ENCODE measurements around the gene KIF14.
"Not testable (repeated sequence)": the region's sequence is repeated elsewhere in the genome, so short reads cannot be mapped to it uniquely, and the experiment has no call there.

The KIF14 gene

DNA sequence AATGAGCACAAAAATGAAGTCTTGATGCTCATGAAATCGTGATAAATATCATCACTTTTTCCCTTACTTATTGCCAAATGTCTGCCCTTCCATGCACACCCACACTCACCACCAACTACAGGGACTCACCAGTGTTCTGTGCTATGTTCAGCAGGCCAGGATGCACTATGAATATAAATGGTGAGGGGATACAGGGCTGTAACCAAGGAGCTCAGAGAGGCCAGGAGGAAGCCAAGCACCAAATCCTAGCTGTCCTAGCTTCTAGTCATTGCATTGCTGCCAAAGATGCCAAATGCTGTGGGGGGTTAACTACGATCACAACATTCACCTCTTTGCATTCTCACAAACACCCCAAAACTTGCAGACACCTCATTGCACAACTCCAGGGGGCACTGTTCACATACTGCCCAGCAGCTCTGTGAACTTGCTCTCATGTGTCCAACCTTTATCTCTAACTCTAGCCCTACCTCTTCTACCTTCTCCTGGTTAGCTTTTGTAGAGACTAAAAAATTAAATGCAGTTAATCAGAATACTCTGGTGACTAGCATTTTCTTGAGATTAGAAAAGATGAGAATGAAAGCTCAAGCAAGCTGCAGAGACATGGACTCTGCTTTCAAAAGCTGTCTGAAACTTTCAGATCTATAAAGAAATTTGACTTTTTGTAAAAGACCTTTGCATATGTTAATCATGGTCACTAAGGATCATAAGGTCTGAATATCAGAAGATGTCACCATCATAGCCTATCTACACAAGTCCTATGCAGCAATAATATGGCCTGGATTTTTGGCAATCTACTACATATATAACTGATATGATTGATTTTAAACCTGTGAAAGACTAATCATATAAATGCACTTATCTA is 13.9 kb upstream of the KIF14 start:
- no peak for DNase-seq

DNA sequence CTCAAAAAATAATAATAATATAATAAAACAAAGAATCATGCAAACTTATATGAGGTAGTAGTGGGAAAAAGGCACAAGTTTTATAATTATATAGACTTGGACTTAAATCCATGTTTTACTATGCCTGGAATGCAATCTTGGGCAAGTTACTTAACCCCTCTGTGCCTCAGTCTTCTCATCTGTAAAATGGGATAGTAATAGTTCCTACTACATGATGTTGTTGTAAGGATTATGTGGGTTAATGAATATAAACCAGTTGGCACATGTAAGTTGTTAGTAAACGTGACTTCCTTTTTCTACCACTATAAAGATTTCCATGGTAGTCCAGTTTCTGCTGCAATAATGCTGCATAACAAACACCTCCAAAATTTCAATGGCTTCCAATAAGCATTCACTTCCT is 10.8 kb upstream of the KIF14 start:
- no peak for DNase-seq

DNA sequence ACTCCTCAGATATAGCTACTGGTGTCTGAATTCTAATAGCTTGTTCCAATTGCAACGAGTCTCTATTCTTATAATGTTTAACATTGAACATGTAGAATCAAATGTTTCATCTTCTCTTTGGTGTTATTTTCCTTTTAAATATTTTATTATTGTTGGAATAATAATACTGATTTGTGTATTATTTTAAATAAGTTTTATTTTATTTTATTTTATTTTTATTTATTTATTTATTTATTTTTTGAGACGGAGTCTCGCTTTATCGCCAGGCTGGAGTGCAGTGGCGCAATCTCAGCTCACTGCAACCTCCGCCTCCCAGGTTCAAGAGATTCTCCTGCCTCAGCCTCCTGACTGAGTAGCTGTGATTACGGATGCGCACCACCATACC is 10.0 kb upstream of the KIF14 start:
- DNase-seq, result not testable (repeated sequence)

DNA sequence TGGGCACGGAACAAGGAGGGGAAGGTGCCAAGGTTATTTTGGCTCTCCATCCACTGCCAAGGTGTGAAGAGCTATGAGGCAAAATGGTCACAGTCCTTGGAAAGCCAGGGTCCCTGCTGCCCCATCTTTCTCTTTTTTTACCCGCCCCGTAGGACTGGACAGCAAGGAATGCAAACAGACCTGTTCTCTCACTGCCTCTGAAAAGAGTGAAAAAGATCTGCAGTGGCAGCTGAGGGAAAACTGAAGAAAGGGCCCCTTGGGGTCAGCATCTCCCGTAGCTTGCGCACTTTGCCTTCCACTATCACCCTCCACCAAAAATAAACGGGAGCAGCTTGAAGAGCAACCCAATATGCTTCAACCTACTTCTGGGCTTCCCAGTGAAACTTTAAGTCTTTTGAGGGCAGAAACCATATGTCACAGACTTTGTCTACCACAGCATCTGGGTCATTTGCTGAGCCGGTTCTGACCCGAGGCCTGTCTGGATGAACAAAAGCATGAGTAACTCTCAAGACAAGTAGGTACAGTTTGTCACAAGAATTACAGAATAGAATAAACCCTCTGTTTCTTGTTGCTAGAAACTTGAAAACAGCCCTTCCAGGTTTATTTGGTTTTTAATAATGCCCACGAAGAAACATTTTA is 9.4 kb upstream of the KIF14 start:
- DNase-seq, result no peak

DNA sequence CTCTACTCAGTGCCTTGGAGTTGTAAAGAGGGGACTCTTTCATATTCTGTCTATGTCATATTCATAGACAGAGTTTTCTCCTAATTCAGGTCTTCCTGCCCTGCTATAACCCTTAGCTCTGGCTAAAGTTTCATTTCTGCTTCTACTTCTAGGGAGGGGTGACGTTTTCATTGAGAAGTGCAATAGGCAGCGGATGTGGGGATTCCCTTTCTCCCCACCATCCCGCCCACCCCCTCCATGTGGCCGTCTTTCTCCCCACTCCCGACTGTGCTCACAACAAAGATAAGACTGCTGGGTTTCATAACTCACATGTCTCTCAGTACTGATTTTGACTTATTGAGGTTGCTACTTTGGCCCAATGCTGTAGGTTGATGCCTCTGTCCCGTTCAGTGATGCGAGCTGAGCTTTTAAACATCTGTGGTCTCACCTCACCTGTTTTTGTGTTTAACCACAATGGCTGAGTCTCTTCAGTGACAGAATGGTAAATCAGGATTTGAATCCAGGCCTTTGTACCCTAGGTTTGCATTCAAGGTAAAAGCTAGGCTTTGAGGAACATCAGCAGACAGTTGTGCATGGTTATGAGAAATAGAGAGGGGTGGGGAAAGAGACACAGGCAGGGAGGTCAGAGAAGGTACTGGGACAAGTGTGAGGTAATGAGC is 7.8 kb upstream of the KIF14 start:
- peak; percentile 67 for DNase-seq

DNA sequence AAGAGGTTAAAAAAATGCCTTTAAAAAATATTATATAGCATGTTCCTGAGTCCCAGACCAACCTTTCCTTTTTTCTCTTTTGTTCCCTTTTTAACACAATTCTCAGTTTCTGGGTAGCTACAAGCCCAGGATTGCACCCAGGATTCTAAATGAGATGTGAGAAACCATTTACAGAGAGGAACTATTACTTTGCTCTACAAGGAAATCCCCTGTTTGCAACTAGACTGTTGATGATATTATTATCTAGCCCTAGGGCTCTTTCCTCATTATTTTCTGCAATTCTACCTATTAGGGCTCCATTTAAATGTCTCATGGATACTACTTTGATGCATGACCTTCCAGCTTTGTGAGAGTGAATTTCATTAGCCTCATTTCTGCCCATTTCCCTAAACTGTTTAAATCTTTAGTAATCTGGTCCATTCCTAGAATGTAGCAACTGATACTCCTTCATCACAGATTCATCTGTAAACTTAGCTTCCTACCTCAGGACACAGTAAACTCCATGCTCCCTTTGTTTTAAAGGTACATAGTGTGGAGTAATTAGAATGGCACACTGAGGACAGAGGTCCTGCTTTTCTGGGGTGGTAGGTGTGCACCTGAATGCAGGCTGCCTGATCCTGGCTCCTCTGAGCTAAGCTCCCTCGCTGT is 7.1 kb upstream of the KIF14 start:
- DNase-seq, result no peak

DNA sequence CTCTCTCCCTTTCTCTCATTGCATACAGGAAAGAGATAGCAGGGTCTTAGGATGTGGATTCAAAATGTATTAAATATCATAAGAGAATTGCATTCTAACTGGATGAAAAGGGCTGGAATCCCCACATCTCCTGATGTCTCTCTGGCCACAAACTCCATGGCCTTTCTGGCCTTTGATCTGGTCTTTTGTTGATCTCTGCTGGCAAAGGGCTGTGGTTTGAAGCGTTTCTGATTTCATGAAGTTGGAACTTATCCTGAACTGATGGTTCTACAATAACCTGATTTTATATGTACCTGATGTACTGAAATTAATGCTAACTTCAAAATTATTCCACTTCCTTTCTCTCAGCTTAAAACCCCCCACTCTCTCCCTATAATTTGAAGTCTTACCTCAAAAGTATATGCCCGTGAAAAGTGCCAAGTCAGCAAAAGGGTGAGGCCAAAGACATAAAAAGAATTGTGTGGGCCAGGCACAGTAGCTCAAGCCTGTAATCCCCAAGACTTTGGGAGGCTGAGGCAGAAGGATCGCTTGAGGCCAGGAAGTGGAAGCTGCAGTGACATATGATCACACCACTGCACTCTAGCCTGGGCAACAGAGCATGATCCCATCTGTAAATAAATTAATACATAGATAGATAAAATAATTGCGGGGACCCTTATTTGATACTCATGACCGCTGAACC is 6.4 kb upstream of the KIF14 start:
- DNase-seq, result peak; percentile 39

DNA sequence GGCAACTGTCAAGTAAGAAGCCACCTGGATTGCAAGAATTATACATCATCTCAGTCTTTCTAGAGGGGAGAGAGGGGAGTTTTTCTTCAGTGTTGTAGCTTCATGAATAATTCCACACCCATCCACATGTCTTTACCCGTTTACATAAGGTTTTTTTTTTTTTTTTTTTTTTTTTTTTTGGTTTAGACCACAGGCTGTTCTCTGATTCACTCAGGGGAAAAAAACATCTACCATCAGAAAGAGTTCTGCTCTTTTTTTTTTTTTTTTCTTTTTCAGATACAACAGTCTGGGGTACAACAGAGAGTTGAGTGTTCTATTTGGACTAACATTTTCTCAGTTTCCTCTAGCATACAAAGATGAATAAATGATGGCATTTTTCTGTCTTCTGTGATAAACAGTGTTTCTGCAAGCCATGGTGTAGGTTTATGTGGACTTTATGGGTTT is 4.9 kb upstream of the KIF14 start:
- peak; percentile 31 for DNase-seq

DNA sequence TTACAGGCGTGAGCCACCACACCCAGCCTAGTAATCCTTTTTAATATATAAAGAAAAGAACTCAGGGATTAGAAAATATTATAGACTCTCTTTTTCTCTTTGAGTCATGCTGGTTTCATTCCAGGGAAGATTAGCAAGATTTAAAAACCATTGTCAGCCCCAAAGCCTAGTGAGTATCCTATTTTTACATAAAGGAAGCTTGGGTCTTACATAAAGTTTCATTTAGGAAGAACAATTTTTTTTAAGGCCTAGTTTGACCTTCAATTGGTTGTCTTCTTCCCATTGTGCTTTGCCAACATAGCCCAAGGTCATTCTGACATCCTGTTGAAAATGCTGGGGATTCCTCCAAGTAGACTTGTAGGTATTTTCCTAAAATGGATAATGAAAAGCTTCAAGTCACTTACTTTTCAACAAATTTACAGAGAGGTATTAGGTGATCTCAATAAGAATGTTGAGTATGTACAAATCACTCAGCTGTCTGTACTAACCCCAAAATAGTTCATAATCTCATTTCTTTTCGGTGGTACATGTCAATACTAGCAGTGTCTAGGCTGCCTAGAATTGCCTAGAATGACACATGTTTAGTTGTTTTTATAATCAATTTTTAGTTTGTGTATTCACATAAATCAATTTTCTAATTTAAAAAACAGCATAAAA is 4.3 kb upstream of the KIF14 start:
- no peak for DNase-seq

DNA sequence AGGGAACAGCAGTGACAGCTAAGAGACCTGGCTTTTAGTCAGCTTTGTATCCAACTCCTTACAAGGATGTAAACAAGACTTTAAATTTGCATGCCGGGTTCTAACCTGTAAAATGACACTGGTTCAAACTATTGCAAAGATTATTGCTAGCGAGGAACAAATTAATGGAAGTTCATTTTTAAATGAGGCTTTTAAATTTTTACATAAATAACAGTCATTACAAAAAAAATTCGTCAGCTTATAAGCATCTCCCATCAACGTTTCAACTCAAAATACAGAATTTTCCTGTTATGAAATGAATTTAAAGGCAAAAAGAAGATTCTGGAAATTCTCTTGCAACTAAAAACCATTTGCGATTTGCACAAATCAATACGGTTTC is 668 bp downstream of the KIF14 start:
- DNase-seq, result no peak

DNA sequence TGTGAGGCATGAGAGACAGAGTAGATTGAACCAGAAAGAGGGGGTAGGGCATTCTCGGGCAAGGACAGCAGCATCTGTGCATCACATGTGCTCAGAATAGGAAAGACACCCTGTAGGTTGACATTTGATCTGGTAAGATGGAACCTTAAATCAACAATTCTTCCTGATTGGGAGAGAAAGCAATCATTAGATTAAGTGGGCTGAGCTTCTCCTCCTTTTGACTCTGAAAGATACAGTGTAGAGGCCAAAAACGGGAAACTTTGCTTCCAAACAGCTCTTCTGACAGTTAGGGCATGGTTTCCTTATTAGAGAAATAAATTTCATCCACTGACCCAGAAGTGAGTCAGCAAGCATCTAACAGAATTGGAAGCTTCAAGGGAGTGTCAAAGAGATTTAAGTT is 9.7 kb downstream of the KIF14 start:
- DNase-seq, result no peak

DNA sequence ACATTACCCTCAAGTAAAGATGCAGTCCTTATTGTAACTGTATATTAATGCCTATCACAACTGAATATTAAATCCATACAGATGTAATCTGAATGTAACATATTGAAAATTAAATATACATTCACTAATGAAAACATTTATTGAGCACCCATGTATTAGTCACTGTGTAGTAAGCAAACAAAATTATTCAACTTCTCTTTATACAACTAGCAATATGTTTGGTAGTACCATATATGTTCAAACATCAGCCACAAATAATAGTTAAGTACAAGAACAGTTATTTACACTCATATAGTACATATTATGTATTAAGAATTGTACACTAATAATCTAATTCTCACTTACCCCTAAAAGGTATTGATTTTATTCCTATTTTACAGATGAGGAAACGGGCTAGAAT is 17.9 kb downstream of the KIF14 start:
- no peak for DNase-seq

DNA sequence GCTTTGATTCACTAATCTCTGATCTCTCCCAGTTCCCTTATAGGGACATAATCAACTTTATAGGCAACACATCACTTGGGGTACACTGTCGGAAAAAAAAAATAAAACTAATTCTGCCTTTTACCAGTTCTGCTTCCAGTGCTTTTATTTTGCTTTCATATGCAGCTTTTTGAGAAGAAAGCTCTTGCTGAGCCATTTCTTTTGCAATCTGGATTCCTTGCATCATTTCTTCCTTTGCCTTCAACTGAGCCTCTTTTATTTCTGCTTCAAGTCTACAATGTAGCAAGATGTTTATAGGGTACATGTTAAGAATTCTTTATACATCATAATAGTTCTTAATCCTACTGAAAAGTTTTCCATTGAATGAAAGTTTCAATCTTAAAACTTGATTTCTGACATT is 30.6 kb downstream of the KIF14 start:
- DNase-seq, result no peak

DNA sequence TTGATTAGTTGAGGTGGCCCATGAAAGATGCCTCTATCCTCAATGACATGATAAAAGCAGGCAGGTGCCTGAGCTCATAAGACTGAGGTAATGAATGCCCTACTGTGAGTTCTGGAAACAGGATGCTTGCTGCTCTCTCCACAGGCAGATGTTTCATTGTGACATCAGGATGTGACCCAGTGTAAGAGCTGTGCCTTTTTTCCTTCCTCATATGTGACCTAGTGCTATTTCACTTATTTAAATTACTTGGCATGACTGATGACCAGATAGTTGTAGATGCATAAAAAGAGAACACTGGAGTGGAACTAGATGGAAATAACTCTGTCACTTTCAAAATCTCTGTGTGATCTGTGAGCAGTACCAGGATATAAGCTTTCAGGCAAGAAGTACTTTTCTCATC is 31.9 kb downstream of the KIF14 start:
- no peak for DNase-seq

DNA sequence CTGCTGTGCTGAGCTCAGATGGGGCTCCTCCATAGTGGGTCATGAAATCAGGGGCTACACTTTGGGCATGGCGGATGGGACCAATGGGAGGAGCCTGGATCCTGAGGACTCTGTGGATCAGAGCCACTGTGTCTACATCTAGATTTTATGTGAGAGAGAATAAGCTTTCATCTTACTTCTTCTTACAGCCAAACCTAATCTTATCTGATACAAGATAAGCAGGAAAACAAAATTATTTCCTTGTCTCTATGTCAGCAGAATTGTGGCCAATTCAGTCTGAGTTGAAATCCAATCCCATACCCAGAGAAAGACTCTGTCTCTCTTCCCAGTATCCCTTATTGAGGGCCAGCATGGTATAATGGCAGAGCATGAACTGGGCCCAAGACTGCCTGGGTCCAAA is 56.2 kb downstream of the KIF14 start:
- no peak for DNase-seq

DNA sequence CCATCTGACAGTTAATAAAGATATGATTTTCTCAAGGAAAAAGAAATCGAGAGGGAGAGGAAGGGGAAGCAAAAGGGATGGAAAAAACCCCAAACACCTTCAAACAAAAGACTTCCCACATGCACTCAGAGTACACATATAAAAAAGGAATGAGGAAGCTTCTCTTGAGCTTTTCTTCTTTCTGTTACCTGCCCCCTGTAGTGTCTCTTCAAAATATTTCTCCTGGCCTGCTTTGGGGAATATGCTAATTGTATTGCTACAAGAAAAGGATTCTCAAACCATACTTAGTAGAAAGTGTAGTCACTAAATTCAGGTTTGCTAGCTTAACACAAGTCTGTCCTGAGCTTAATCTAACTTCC is 58.7 kb downstream of the KIF14 start:
- no peak for DNase-seq

DNA sequence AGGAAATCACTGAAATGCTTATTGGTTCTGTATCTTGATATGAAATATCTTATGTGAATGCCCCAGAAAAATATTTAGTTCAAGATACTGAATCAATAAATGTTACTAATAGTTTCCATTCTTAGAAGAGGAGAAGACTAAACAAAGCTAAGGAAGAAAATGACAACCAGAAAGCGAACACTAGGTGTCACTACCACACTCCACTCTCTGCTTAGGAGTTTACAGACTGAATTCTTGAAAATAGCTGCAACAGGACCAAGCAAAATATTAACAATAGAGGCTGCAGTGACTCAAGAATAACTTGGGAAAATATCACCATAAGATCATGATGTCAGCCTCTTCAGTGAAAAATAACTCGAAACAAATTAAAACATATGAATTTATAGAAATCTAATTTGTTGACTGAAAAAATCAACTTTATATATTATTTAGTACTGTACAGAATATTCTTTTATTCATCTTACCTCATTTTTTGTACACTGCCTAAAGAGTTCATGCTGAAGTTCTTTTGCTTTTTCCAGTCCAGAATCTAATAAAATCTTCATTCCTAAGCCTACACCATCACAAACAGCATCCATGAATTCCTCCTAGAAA is 61.6 kb downstream of the KIF14 start:
- DNase-seq, result peak; percentile 48

DNA sequence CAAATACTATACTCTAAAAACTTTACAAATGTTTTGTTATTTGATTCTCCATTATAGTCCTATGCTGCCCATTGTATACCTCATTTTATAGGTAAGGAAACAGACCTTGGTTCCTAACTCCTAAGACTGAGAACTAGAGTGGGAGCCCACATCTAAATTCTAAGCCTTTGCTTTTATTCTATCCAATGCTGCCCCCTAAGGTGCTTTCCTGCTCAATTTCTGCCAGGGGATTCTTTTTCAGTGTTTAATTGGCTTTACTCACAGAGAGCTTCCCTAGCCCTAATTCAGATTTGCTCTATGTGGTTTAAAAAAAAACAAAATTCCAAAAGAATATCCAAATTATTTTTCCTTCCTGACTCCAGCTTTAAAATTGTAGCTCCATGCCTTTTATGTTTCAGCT is 64.5 kb downstream of the KIF14 start:
- no peak for DNase-seq

DNA sequence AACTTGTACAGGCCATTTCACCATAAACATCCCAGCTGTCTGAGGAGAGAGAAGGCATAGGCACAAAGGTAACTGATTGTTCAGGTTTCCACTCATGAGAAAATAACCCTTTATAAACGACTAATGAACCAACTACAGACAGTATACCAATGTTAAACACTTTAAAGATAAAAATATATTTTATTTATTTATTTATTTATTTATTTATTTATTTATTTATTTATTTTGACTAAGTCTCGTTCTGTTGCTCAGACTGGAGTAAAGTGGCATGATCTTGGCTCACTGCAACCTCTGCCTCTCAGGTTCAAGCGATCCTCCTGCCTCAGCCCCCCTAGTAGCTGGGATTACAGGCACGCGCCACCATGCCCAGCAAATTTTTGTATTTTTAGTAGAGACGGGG is 67.8 kb downstream of the KIF14 start:
- DNase-seq, result not testable (repeated sequence)

DNA sequence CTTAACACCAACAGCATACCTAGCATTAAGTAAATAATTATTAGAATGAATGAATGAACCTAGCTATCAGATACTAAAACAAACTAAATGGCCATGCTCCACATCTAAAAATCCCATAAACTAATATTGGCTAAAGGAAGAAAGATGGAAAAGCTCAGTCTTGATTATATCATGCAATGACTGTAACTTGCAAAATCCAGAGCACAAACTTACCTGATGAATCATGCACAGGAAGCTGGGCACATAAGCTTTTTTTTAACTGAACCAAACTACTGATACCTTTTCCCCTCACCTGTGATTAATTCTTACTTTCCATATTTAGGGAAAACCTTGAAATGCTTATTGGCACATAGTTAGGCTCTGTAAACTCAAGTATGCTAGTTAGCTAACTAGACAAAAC is 70.2 kb downstream of the KIF14 start:
- no peak for DNase-seq

DNA sequence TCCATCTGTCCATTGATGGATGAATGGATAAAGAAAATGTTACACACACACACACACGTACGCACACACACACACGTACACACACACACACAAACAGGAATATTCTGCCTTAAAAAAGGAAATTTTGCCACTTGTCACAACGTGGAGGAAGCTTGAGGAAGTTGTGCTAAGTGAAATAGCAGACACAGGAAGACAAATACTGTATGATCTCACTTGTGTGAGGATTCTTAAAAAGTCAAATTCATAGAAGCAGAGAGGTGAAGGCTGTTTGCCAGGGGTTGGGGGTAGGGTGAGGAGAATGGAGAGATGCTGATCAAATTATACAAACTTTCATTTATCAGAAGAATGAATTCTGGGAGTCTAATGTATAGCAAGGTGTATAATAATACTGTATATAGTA is 73.2 kb downstream of the KIF14 start:
- no peak for DNase-seq

DNA sequence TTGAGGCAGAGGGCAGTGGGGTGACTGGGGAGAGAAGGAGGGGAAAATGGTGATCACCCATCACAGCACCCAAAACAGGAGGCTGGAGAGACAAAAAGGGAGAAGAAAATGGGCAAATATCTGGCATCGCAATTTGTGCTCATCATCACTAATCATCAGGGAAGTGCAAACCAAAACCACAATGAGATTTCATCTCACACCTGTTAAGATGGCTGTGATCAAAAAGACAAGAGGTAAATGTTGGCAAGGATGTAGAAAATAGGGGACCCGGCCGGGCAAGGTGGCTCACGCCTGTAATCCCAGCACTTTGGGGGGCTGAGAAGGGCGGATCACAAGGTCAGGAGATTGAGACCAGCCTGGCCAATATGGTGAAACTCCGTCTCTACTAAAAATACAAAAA is 74.0 kb downstream of the KIF14 start:
- peak; percentile 21 for DNase-seq

All from RPMI8226 (cell line).